ENCODE measurements around the gene HCN4.

DNA sequence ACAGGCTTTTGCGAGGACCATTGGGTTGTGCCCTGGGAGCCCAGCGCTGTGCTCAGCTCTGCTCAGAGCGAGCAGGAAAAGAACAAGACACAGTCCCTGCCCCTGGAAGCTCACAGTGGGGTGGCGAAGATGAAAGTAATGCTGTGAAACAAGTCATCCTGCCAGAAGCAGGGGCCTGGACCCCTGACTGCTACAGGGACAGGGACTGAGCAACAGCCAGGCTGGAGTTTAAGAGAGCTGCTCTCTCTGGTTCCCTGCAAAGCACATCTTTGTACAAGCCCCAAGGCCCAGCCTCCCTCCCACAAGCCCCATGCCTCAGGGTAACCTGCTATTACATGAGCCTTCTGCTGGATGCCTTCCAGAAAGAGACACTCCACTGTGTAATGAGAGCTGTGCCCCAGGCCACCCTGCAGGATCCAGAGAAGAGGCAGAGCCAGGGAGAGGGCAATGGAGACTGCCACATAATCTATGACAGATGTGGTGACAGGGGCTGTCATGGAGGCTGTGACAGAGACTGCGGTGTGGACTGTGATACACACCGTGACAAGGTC, 7.1 kb upstream of the HCN4 start:
- TF ChIP-seq POLR2AphosphoS5 (IDR thresholded peaks at IDR 0.05; ENCODE audit: borderline replicate concordance, low read depth, low read length) (no peak), FOXP2 (optimal IDR thresholded peaks at IDR 0.05; ENCODE audit: control extremely low read depth, extremely low read length, insufficient read depth) (no peak)
